ENCODE results near the gene GRIK1. TPM values are rescaled to one million over a fixed set of nuclear protein-coding genes. Genes with fewer than 3 reads are reported as not detected.

Gene GRIK1
- total RNA-seq, 2 donors from 2014 or later: not detected

DNA sequence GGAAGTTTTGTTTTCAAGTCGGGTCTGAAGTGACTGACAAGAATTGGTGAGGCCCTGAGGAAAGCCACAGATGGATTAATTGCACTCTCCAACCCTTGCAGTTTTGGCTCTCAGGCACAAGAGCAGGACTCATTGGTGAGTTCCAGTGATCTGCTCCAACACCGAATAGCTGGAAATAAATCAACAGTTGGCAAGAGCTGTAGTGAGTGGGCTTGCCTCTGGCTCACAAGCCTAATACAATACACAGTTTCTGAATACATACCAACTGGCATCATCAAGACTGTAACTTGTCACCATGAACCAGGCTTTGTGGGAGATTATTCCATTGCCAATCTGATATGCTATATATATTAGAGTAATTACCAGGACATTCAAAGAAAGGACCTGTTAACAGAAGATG lies 131.6 kb downstream of the GRIK1 start:
- Histone ChIP-seq H3K27ac (ENCODE audit: low read depth, low read length) (no peak overlapping the region), H3K9ac (ENCODE audit: extremely low read depth, low read length, poor library complexity, severe bottlenecking) (no peak overlapping the region), H3K27me3 (ENCODE audit: control insufficient read depth, insufficient read depth, low read length, poor library complexity, severe bottlenecking) (peaks cover 10% of the 10 kb centered on the region), H3K9me3 (ENCODE audit: control insufficient read depth, low read length) (no peaks in the 10 kb centered on the region), H3K4me3 (ENCODE audit: low read length) (no peak overlapping the region), H3K4me1 (ENCODE audit: control insufficient read depth, insufficient read depth, low read length) (peaks cover 5% of the 10 kb centered on the region), H3K36me3 (ENCODE audit: control insufficient read depth, insufficient read depth, low read length) (no peaks in the 10 kb centered on the region)
- H3K4me1 Mint-ChIP-seq: peaks cover 8% of the 10 kb centered on the region
- TF ChIP-seq, protein P1, sequence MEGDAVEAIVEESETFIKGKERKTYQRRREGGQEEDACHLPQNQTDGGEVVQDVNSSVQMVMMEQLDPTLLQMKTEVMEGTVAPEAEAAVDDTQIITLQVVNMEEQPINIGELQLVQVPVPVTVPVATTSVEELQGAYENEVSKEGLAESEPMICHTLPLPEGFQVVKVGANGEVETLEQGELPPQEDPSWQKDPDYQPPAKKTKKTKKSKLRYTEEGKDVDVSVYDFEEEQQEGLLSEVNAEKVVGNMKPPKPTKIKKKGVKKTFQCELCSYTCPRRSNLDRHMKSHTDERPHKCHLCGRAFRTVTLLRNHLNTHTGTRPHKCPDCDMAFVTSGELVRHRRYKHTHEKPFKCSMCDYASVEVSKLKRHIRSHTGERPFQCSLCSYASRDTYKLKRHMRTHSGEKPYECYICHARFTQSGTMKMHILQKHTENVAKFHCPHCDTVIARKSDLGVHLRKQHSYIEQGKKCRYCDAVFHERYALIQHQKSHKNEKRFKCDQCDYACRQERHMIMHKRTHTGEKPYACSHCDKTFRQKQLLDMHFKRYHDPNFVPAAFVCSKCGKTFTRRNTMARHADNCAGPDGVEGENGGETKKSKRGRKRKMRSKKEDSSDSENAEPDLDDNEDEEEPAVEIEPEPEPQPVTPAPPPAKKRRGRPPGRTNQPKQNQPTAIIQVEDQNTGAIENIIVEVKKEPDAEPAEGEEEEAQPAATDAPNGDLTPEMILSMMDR (conservative IDR thresholded peaks at IDR 0.05): no peak
- no peaks in the 10 kb centered on the region for H3K9me3 Mint-ChIP-seq
- H3K4me3 Mint-ChIP-seq: no peak overlapping the region
- no peaks in the 10 kb centered on the region for H3K36me3 Mint-ChIP-seq (ENCODE audit: low read depth)
- whole genome bisulfite sequencing, 2 experiments (ENCODE audit: insufficient coverage in 1 of 2, insufficient read length in 1 of 2): 87 to 92% methylated on average over 2 of the region's 2 CpGs
- DNase-seq: no peak
- peaks cover 2% of the 10 kb centered on the region for H3K27me3 Mint-ChIP-seq (ENCODE audit: insufficient read depth)
- no peak overlapping the region for H3K27ac Mint-ChIP-seq

DNA sequence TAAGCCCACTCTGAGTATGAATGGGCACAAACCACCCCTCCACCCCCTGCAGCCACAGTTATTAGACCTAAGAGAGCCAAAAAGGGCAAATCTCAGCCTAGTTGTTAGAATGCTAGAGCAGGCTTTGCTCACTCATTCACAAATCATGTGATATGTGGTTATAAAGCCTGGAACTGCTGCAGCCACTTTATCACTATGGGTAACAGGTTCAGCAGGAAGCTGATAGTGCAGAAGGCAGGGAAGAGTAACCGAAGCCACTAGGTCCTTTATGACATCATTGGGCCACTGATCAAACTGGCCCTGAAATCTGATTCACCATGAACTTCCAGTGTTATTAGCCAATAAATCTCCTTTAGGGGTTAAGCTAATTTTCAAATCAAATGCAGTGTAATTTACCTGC lies 134.7 kb downstream of the GRIK1 start:
- Histone ChIP-seq H3K4me1 (ENCODE audit: control insufficient read depth, insufficient read depth, low read length) (peaks cover 5% of the 10 kb centered on the region), H3K36me3 (ENCODE audit: control insufficient read depth, insufficient read depth, low read length) (no peaks in the 10 kb centered on the region), H3K4me3 (ENCODE audit: low read length) (no peak overlapping the region), H3K9me3 (ENCODE audit: control insufficient read depth, low read length) (no peaks in the 10 kb centered on the region), H3K27ac (ENCODE audit: low read depth, low read length) (no peak overlapping the region), H3K9ac (ENCODE audit: extremely low read depth, low read length, poor library complexity, severe bottlenecking) (no peak overlapping the region), H3K27me3 (ENCODE audit: control insufficient read depth, insufficient read depth, low read length, poor library complexity, severe bottlenecking) (peaks cover 28% of the 10 kb centered on the region)
- TF ChIP-seq, protein P1 (conservative IDR thresholded peaks at IDR 0.05): no peak
- Mint-ChIP-seq H3K27me3 (ENCODE audit: insufficient read depth) (peaks cover 16% of the 10 kb centered on the region), H3K36me3 (ENCODE audit: low read depth) (no peaks in the 10 kb centered on the region), H3K9me3 (no peaks in the 10 kb centered on the region), H3K4me1 (peaks cover 11% of the 10 kb centered on the region), H3K27ac (no peak overlapping the region), H3K4me3 (no peak overlapping the region)
- DNase-seq: no peak
- WGBS, 2 experiments (ENCODE audit: insufficient coverage in 1 of 2, insufficient read length in 1 of 2): 76 to 89% methylated on average over 1 of the region's 1 CpG

DNA sequence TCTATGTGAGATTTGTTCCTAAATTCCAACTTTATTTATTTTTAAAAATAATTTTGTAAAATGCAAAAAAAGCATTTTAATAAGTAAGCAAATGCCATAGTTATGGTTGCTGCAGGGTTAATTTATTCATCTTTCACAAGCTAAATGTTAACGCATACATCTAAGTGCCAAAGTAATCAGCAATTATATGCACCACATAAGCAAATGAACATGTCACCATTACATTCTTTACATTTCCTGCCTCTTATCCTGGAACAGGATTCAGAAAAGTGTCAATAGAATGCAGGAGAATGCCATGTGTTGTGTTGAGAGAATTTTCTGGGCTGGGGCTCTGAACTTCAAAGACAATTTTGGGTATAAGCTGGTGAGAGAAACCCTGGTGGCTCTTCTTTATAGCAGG lies 136.6 kb downstream of the GRIK1 start:
- 100% methylated on average over 1 of the region's 1 CpG for WGBS, 2 experiments (ENCODE audit: insufficient coverage in 1 of 2, insufficient read length in 1 of 2)
- H3K4me1 ChIP-seq (ENCODE audit: control insufficient read depth, insufficient read depth, low read length): peaks cover 16% of the 10 kb centered on the region
- H3K9ac ChIP-seq (ENCODE audit: extremely low read depth, low read length, poor library complexity, severe bottlenecking): no peak overlapping the region
- no peak overlapping the region for H3K4me3 Mint-ChIP-seq
- TF ChIP-seq, protein P1 (conservative IDR thresholded peaks at IDR 0.05): no peak
- H3K36me3 ChIP-seq (ENCODE audit: control insufficient read depth, insufficient read depth, low read length): no peaks in the 10 kb centered on the region
- H3K27me3 Mint-ChIP-seq (ENCODE audit: insufficient read depth): peaks cover 16% of the 10 kb centered on the region
- no peaks in the 10 kb centered on the region for H3K9me3 Mint-ChIP-seq
- DNase-seq: no peak
- peaks cover 28% of the 10 kb centered on the region for H3K4me1 Mint-ChIP-seq
- H3K27me3 ChIP-seq (ENCODE audit: control insufficient read depth, insufficient read depth, low read length, poor library complexity, severe bottlenecking): peaks cover 28% of the 10 kb centered on the region
- H3K9me3 ChIP-seq (ENCODE audit: control insufficient read depth, low read length): no peaks in the 10 kb centered on the region
- H3K36me3 Mint-ChIP-seq (ENCODE audit: low read depth): no peaks in the 10 kb centered on the region
- no peak overlapping the region for H3K27ac Mint-ChIP-seq
- H3K27ac ChIP-seq (ENCODE audit: low read depth, low read length): no peak overlapping the region
- no peak overlapping the region for H3K4me3 ChIP-seq (ENCODE audit: low read length)
